NB4 (cell line): Measurements from ENCODE around the gene CCDC178.

ENCODE experiments used
- DNase-seq: peaks from one replicate; pipeline ENCODE4 v3.0.0; 2010; ENCODE audit warnings: low read depth
- H3K4me3 ChIP-seq: one replicate; pipeline ENCODE4 v1.5.1; 2011; ENCODE audit warnings: mild to moderate bottlenecking, low read depth, low read length, moderate library complexity
- MAX ChIP-seq: IDR thresholded peaks from 2 replicates; pipeline ENCODE4 v1.6.1; 2011; ENCODE audit warnings: low read depth, low read length
- MYC ChIP-seq: IDR thresholded peaks from 2 replicates; pipeline ENCODE4 v1.6.1; 2011; ENCODE audit warnings: low read depth, low read length
- POLR2A ChIP-seq: IDR thresholded peaks from 2 replicates; pipeline ENCODE4 v1.6.1; 2011; ENCODE audit warnings: mild to moderate bottlenecking; ENCODE audit not compliant: insufficient read length; ENCODE audit errors: extremely low read depth
- TF ChIP-seq, protein P1 (sequence below): IDR thresholded peaks from one replicate; pipeline ENCODE4 v1.5.1; 2012; ENCODE audit warnings: low read depth, low read length

Gene CCDC178

DNA sequence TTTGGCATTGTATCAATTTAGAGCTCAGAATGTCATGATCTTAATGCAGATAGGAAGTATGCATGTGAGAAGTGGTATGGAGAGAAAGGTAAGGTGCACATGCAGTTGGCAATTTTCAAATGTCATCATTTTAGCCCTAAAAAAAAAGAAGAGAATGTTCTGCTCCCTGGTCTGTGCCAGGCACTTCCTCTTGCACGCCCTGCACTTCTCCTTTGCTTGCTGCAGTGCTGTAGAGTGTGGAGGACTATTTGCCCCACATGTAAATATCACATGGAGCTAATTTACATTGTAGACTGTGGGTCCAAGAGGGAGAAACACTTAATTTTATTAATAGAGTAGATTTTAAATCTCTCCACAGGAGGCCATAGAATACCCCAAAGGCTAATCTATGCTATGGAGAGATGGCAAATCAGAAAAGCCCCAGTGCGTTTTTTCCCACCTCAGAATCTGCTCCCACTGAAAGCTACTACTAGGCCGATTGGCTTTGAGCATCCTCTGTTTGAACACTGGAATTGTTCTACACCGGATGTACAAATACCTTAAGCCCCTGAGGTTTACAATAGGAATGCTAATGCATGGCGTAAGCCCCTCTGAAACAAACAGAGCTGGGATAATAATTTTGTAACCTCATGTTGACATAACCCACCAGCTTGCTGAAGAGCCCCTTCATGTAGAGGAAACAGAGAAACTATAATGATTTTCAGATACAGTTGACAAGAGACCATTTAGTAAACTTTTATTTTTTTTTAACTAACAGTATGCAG lies 530.5 kb downstream of the CCDC178 start:
- no peak overlapping the region for H3K4me3 ChIP-seq
- peak; percentile 4 for DNase-seq
- TF ChIP-seq MAX = no peak
- no peak for TF ChIP-seq MYC
- TF ChIP-seq, protein P1, sequence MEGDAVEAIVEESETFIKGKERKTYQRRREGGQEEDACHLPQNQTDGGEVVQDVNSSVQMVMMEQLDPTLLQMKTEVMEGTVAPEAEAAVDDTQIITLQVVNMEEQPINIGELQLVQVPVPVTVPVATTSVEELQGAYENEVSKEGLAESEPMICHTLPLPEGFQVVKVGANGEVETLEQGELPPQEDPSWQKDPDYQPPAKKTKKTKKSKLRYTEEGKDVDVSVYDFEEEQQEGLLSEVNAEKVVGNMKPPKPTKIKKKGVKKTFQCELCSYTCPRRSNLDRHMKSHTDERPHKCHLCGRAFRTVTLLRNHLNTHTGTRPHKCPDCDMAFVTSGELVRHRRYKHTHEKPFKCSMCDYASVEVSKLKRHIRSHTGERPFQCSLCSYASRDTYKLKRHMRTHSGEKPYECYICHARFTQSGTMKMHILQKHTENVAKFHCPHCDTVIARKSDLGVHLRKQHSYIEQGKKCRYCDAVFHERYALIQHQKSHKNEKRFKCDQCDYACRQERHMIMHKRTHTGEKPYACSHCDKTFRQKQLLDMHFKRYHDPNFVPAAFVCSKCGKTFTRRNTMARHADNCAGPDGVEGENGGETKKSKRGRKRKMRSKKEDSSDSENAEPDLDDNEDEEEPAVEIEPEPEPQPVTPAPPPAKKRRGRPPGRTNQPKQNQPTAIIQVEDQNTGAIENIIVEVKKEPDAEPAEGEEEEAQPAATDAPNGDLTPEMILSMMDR = no peak
- no peak for TF ChIP-seq POLR2A

DNA sequence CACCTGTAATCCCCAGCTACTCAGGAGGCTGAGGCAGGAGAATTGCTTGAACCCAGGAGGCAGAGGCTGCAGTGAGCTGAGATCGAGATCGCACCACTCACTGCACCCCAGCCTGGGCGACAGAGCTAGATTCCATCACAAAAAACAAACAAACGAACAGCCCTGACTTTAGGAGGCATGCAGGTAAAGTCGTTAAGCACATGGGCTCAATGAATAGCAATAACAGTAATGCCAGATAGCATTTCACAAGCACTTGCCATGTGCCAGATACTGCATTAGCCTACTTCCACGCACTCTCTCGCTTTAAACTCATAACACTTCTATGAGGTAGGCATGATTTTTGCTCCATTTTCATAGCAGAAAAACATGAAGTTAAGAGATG lies 532.1 kb downstream of the CCDC178 start:
- no peak for DNase-seq
- TF ChIP-seq POLR2A (no peak), MYC (no peak)
- TF ChIP-seq, protein P1 = no peak
- H3K4me3 ChIP-seq = no peak overlapping the region

DNA sequence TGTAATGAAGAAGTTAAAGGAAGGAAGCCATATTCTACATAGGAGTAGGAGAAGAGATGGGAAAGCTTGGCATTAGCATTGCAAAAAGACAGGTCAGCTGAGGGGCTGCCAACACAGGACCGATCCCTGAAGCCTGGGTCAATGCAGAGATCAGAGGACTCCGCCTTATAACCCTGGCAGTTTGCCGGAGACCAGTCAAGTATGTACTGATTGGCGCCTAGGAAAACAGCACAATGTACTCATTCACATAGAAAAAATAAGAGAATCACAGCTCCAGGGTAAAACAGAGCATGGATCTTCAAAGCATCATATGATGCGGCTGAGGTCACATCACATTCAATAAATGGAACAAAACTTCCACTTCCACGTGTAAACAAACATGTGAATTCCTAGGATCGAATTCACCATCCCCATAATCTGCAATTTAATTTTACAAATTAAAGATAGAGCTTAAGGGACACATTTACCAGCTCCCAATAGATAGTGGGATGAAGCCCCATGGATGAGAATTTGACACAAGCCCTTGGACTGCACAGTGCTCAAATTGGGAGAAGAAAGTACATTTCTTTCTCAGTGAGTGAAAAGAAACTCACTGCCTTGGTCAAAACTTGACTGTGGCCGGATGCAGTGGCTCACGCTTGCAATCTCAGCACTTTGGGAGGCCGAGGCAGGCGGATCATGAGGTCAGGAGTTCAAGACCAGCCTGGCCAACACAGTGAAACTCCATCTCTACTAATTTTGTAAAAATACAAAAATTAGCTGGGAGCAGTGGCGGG lies 532.7 kb downstream of the CCDC178 start:
- no peak overlapping the region for H3K4me3 ChIP-seq
- DNase-seq = no peak
- TF ChIP-seq MYC (no peak), MAX (no peak), POLR2A (no peak)
- TF ChIP-seq, protein P1 = no peak

DNA sequence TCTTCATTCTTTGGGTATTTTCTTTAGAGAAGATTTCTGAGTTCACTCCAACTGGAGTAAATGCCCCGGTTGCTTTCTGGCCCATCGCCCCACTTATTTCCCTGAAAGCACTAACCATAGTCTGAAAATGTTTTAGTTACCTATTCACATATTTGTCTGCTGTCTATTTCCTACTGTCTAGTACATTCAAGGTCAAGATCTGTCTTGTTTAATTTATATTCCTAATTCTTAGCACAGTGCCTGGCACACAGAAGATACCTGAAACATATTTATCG lies 533.3 kb downstream of the CCDC178 start:
- DNase-seq = no peak
- no peak overlapping the region for H3K4me3 ChIP-seq
- TF ChIP-seq MAX (no peak), MYC (no peak), POLR2A (no peak)
- TF ChIP-seq, protein P1 = no peak

- no peak overlapping the region for H3K4me3 ChIP-seq
- peak; percentile 5 for DNase-seq
- no peak for TF ChIP-seq MAX
- no peak for TF ChIP-seq MYC
- TF ChIP-seq, protein P1 = no peak
- no peak for TF ChIP-seq POLR2A
Observed at GRCh38 chr18:32906506-32907310, 533.8 kb downstream of the CCDC178 start.
